Measurements from ENCODE around the gene HS2ST1. TPM values are rescaled to one million over a fixed set of nuclear protein-coding genes. Genes with fewer than 3 reads are reported as not detected.

Gene HS2ST1
- total RNA-seq, 3 donors from 2014 or later: 17.7 to 18.0 (median 17.8) TPM

DNA sequence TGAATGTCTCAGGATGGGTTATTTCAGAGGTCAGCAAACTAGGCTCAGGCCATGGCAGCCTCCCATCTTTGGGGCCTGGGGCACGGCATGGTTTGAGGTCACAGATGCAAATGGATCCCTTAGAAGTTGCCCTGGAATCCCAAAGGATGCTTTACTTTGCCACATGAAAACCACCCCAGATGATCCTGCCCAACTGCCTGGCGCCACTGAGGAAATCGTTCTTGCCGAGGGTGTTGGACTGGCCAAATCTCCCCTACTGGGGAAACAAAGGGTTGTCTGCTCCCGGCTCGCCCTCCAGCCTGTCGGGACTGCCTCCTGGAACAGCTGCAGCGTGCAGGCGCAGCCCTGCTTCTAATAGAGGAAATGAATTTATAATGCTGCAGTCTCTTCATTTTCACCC lies 241.2 kb downstream of the HS2ST1 start:
- Histone ChIP-seq H3K36me3 (no peaks in the 10 kb centered on the region), H3K4me1 (no peaks in the 10 kb centered on the region), H3K9me3 (no peaks in the 10 kb centered on the region), H3K4me3 (no peak overlapping the region), H3K27ac (peak overlapping the region in 1 of 2 donors; percentile 37), H3K27me3 (no peaks in the 10 kb centered on the region)
- intact Hi-C loops (cut with DNase I; ENCODE audit: low total_unique reads): no loop called here
- no peak for DNase-seq (ENCODE audit: low spot score in 2 of 2)
- TF ChIP-seq, protein P1, sequence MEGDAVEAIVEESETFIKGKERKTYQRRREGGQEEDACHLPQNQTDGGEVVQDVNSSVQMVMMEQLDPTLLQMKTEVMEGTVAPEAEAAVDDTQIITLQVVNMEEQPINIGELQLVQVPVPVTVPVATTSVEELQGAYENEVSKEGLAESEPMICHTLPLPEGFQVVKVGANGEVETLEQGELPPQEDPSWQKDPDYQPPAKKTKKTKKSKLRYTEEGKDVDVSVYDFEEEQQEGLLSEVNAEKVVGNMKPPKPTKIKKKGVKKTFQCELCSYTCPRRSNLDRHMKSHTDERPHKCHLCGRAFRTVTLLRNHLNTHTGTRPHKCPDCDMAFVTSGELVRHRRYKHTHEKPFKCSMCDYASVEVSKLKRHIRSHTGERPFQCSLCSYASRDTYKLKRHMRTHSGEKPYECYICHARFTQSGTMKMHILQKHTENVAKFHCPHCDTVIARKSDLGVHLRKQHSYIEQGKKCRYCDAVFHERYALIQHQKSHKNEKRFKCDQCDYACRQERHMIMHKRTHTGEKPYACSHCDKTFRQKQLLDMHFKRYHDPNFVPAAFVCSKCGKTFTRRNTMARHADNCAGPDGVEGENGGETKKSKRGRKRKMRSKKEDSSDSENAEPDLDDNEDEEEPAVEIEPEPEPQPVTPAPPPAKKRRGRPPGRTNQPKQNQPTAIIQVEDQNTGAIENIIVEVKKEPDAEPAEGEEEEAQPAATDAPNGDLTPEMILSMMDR (IDR thresholded peaks at IDR 0.05): no peak
- TF ChIP-seq POLR2AphosphoS5 (IDR thresholded peaks at IDR 0.05) (no peak), POLR2A (IDR thresholded peaks at IDR 0.05) (no peak)

DNA sequence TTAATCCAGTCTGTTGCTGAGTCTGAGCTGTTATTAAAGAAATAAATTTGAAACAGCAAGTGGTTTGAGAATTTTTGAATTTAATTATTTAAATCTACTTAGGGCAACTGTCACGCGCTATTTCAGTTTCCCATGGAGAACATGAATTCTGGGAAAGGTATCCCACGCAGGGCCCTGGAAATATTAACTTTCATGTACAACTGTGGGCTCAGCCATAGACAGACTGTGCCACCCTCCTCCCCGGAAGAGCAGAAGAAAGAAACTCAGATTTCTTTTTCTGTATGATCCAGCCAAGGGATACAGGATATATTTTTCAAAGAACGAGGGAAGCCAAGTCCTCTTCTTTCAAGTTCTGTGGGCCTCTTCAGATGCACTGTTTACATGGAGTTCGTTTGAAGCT lies 241.7 kb downstream of the HS2ST1 start:
- intact Hi-C loops (cut with DNase I; ENCODE audit: low total_unique reads): no loop called here
- Histone ChIP-seq H3K4me1 (no peaks in the 10 kb centered on the region), H3K27me3 (no peaks in the 10 kb centered on the region), H3K36me3 (no peaks in the 10 kb centered on the region), H3K9me3 (no peaks in the 10 kb centered on the region), H3K4me3 (no peak overlapping the region), H3K27ac (no peak overlapping the region)
- no peak for DNase-seq (ENCODE audit: low spot score in 2 of 2)
- TF ChIP-seq POLR2A (IDR thresholded peaks at IDR 0.05) (no peak), POLR2AphosphoS5 (IDR thresholded peaks at IDR 0.05) (no peak)
- TF ChIP-seq, protein P1 (IDR thresholded peaks at IDR 0.05): no peak

DNA sequence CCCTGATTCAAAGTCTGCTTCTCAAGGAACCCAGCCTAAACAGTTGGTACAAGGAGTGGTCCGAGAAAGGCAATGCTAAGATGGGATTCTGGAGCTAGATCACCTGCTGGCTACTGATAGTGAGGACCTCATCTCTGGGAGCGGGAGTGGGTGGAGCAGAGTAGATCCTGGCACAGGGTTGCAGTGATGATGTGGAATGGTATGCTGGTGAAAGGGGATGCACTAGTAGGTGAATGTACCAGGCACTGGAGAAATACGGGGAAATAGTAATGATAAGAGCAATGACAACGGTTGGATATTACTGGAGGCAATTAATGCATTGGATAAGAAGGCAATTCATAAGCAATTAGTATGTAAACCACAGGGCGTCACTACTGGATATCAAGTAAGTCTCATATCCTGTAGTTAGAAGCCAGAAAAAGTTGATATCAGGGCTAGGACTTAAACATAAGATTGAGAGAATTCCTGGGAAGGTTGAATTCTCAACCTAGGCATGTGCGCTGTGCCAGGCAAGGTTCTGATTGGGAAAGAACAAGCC lies 245.0 kb downstream of the HS2ST1 start:
- H3K4me3 ChIP-seq: no peak overlapping the region
- DNase-seq (ENCODE audit: low spot score in 2 of 2): no peak
- H3K27ac ChIP-seq: no peak overlapping the region
- no peak for TF ChIP-seq POLR2A (IDR thresholded peaks at IDR 0.05)
- TF ChIP-seq, protein P1 (IDR thresholded peaks at IDR 0.05): no peak
- no peak for TF ChIP-seq POLR2AphosphoS5 (IDR thresholded peaks at IDR 0.05)
- no peaks in the 10 kb centered on the region for H3K36me3 ChIP-seq
- intact Hi-C loops (cut with DNase I; ENCODE audit: low total_unique reads): no loop called here
- H3K4me1 ChIP-seq: no peaks in the 10 kb centered on the region
- H3K9me3 ChIP-seq: no peaks in the 10 kb centered on the region
- no peaks in the 10 kb centered on the region for H3K27me3 ChIP-seq

Other genes starting within 250 kb of the HS2ST1 start
- 10 to 100 TPM; 50.5 to 93.8 (median 63.8) TPM for gene SH3GLB1, start 210.1 kb upstream of the HS2ST1 start, total RNA-seq
- 100 to 1,000 TPM; 109 to 215 (median 162) TPM for gene SELENOF, start 509 bp upstream of the HS2ST1 start, total RNA-seq

All from breast epithelium (tissue), 4 donors.